ENCODE measurements around the gene MMRN2.
"Not testable (repeated sequence)": the region's sequence is repeated elsewhere in the genome, so short reads cannot be mapped to it uniquely, and the experiment has no call there.

Gene MMRN2

DNA sequence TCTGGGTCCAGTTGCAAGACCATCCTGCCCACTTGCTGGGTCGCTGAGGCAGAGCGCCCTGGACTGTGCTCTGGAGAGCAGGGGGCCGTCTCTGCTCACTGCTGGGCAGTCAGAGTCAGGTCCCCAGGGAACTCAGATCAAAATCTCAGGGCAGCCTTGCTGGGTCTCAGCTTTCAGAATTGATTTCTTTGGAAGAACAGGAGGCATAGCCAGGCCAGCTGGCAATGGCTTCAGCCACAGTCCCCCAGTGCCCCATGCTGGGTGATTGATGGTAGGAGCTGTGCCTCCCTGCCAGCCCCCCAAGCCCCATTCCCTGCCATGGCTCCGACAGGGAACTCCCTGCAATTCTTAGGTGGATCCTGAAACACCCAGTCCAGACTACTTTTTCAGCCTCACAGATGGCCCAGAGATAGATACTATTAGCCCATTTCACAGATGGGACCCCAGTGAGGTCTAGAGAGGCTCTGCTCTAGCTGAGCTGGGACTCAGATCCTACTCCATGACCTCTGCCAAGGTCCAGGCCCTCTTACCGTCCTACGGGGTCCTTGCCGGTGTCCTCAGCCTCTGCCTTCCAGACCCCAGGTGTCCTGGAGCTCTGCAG is 467 bp downstream of the MMRN2 start:
- DNase-seq (ENCODE audit: low read depth) = no peak

DNA sequence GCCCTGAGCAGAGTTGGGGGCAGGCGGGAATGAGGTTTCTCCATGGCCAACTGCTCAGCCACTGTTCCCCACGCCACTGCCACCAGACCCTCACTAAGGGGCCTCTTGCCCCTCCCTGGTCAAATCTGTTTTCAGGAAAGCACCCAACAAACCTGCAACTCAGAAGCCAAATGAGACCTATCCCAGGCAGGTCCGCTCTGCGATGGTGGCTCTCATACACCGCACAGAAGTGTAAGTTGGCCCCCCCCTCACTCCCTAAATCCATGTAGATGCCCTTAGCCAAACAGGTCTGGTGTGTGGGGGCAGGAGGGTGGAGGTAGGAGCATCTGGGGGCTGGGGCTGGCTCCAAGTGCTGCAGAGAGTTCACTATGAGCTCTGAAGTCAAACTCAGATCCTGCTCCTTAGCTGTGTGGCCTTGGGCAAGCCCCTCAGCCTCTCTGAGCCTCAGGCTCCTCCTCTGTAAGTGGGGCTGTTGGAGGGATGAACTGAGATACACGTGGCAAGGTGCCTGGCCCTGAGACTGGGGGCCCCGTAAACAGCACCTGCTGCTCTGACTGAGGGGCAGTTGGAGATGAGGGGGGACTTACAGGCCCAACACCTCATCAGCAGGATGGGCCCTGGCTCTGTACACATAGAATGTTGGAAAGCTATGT is 1.1 kb downstream of the MMRN2 start:
- DNase-seq (ENCODE audit: low read depth) = no peak

DNA sequence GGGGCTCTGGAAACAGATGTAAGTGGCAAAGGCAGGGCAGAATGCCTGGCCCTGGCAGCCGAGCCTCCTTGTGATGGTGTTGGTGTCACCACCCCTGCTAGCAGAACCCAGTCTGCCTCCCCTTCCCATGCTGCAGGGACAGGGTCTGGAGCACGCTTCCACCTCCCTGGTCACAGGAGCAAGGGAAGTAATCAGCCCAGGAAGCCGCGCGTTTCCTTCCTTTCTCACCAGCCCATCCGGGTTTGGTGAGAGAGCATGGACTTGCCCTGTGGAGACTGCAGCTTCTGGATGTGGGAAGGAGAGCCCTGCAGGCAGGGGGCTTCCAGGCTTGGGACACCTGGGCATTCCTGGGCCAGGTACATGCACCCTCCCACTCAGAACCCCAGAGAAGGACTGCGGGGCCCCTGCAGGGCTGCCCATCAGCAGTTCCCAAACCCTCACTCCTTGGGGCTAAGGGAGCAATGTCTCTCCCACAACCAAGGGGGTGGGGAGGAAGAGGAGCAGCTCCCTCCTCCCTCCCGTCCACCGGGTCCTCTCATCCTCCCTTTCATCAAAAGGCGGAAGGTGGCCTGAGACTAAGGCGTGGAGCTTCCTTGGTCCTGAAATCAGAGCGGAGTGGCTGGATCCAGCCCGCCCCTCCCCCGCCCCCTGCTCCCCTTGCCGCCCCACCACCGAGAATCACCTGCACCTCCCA is 1.8 kb downstream of the MMRN2 start:
- DNase-seq (ENCODE audit: low read depth) = no peak

DNA sequence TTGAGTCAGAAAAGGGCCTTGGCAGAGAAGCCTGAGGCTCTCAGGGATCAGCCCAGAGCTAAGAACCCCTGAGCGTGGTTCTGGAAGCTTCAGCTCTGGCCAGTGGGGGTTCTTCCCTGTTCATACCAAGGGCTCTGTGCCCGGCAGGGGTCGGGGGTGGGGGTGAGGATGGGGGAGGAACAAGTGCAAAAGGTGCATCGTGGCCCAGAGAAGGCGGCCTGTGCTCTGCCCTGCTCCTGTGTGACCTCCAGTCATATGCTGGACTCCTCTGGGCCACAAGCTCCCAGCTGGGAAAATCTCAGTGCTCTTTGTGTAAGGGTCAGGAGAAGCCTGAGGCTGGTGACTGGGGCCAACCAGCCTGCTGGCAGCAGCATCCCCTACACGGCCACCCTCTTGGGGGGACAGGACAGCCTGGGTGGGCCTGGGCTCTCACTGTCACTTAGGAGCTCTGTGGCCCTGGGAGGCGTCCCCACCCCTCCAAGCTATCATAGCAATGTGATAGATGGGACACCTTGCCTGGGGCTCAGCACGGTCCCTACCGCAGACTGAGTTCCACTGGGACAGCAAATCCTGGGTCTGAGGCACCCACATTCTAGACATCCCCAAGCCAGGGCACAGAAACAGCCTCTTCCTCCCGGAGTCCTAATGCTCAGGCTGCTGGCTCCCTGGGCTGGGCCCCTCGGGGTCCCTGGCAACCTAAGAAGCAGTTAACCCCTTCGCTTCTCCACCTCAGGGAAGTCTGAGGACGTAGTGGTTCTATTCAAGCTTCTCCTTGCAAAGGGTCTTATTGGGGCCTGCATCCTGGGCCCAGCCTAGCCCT is 2.5 kb downstream of the MMRN2 start:
- no peak for DNase-seq (ENCODE audit: low read depth)

DNA sequence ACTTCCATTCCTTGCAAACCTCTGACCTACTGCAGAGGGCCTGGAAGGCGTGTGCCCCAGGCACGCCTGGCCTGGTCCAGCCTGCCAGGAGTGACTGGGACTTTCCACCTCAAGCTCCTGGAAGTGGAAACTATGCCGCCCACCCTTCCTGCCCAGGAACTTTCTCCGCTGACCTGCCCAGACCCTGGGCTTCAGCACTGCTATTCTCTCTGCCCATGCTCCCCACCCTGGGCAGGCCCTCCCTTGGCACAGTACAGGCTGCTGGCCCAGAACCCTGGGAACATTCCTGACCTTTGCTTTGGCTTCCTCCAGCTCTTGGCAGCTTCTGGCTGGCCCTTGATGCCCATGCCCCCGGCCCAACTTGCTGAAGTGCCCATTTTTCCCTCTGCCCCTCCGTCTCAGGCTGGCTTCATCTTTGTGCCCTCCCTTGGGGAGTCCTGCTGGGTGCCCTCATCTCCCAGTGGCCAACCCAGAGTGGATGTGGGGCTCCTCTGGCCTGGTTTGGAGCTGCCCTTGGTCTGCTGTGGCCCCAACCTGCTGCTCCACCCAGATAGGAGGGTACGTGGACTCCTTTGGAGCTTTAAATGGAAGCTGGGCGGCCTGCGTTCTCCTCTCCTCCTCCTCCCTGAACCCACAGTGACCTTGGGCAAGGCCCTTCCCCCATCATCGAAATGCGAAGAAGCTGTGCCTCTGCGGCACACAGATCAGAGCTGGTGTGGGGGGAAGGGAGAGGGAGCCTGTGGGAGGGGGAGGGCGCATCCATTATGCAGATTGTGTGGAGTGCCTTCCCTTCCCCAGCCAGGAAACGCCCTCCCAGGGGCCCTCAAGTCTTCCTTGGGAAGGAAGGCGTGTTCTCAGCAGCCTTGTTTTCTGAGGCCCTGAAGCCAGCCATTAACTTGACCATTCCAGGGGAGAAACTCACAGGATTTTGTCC is 3.4 kb downstream of the MMRN2 start:
- no peak for DNase-seq (ENCODE audit: low read depth)

DNA sequence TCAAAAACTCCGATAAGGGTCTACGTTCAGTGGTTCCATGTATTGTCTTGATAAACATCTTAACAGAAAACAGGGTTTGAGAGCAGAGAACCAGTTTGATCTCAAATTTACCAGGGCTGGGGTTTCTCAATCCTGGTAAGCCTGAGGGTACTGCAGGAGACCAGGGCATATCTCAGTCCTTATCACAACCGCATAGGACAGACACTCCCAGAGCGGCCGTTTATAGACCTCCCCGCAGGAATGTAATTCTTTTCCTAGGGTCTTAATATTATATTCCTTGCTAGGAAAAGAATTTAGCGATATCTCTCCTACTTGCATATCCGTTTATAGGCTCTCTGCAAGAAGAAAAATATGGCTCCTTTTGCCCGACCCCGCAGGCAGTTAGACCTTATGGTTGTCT is 4.7 kb downstream of the MMRN2 start:
- not testable (repeated sequence) for DNase-seq (ENCODE audit: low read depth)

DNA sequence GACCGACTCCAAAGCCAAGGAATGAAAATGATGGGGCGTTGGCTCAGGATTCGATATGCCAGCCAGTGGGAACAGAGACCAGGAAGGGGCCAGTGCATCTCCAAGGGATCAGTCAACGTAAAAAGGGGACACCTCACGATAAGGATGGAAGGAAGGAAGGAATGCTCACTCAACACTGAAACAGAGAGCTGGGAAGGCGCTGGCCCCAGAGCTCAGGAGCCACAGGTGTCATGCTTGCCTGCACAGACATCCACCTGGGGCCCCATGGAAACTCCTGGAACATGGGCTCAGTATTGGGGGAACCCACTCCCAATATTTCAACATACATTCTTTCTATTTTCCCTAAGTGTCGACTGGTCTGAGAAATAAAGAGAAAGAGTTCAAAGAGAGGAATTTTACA is 5.3 kb downstream of the MMRN2 start:
- no peak for DNase-seq (ENCODE audit: low read depth)

DNA sequence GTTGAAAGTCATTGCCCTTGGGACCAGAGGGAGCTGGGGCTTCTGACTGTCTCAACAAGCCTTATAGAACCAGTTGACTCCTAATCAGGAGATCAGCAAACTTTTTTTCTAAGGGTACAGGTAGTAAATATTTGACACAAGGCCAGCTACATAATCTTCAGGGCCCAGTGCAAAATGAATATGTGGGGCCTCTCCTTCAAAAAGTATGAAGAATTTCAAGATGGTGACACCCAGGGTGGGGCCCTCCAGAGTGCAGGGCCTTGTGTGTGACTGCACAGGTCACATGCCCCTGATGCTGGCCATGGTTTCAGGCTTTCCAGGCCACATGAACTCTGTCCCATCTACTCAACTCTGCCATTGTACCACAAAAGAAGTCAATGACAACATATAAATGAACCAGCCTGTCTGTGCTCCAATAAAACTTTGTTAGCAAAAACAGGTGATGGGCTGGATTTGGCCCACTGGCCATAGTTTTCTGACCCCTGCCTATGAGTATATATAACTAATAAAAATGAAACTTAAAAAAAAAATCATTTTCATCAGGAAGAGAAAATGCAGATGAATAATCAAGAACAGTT is 6.1 kb downstream of the MMRN2 start:
- DNase-seq (ENCODE audit: low read depth) = no peak

DNA sequence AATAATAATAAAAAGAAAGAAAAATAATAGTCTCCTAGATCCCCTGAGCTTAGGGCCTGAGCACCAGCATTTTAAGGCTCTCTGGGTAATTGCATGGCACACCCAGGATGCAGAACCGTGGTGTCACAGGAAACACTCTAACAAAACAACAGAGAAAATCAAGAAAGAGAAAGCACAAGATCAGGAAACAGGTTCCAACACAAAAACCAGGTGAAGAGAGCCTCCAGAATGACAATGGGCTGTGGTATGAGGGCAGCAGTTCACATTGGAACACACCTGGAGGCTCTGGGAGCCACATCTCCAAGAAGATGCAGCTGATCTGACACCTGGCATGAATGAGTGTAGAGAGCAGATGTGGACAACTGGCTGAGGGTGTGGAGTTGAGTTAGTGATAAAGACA is 7.1 kb downstream of the MMRN2 start:
- DNase-seq (ENCODE audit: low read depth) = no peak

DNA sequence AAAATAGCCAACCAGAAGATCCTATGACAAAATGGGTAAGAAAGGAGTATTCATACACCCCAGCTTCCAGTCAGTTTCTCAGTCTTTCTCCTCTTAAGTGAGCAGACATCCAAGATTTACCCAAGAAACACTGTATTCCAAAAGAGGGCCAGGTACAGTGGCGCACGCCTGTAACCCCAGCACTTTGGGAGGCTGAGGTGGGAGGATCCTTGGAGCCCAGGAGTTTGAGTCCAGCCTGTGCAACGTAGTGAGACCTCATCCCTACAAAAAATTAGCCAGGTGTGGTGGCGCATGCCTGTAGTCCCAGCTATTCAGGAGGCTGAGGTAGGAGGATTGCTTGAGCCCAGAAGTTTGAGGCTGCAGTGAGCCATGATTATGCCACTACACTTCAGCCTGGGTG is 9.6 kb downstream of the MMRN2 start:
- DNase-seq (ENCODE audit: low read depth) = not testable (repeated sequence)

DNA sequence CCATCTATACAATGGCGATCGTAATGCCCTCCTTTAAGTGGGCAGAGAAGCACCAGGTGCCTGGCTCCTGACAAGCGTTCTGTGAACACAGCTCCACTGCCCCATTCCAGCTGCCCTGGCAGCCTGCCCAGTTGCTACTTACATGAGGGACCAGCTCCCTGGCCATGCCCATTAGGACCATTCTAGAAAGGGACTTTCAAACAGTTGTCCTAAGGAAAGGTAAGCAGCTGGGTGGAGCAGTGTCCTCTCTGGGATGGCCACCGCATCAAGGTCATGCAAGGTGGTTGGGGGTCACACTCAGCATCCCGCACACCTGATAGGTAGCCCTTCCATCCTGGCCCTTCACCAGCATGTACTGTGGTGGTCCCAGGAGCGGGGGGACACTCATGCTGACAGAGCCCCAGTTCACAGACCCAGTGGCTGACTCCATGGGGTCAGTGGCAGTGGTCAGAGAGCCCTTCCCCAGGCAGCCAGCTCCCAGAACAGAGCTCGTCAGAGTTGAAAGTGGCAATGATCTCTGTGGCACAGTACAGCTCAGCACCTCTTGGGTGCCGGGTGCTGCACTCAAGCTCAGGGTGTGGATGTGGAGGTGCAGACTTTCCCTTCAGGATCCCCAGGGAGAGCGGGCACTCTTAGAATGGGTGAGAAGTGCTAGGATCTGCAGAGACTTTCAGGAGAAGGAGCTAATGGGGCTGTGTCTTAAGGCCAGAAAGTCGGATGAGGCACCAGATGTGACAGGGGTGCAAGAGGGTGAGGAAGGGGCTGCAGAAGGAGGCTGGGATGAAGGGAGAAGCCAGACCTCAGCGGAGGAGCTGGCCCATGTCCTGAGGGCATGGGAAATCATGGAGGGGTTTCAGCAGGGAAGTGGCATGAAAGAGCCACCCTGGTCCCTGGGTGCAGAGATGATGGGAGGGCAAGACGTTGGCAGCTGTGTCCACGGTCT is 10.9 kb downstream of the MMRN2 start:
- DNase-seq (ENCODE audit: low read depth) = no peak

DNA sequence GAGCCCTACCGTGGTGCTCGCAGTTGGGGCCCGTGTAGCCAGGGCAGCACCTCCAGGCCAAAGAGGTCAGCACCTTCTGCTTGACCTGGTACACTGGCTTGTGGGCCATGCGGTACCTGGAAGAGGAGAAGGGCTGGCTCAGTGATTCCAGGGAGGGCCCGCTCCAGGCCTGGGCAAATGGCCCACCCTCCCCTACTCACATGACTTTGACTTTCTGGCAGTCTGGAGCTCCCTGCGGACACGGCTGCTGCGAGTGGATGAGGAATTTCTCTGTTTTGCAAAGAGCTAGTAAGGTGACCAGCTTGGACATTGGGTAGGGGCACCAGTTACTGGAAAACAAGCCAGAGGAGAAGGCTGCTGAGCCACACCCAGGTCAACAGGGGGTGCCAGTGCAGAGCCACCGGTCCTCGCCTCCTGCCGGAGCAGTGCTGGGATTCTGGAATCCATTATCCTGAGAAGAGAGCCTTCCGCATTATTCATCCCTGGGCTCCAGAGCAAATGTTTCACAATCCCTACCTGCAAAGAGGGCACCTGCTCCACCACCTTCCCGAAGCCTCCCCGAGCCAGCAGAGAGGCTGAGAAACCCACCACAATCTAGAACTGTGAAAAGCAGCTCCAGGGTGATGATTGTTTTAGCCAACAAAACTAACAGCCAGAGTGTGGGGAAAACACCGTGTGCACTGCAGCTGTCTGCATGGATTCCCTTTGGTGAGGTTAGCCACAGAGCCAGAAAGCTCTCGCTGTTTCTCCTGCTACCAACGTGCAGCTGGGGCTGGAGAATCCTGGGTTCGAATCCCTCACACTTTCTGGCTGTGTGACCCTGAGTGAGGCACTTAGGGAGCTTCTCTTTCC is 11.8 kb downstream of the MMRN2 start:
- DNase-seq (ENCODE audit: low read depth) = no peak

DNA sequence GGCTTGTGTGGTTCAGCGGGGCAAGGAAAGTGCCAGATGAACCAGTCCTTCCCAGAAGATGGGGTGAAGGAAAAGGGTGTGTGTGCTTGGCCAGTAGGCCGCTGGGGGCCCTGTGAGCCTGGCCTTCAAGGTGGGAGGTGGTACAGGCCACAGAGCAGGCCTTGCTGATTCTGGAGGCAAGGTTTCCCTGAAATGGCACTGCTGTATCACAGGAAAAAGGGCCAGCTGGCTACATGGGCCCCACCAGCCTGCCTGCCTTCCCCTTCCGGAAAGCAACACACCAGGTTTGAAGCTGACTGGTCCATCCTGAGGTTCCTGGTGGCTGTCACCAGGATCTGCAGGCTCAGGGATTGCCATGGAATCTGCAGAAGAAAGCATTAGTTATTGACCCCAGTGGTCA is 12.5 kb downstream of the MMRN2 start:
- DNase-seq (ENCODE audit: low read depth) = no peak

DNA sequence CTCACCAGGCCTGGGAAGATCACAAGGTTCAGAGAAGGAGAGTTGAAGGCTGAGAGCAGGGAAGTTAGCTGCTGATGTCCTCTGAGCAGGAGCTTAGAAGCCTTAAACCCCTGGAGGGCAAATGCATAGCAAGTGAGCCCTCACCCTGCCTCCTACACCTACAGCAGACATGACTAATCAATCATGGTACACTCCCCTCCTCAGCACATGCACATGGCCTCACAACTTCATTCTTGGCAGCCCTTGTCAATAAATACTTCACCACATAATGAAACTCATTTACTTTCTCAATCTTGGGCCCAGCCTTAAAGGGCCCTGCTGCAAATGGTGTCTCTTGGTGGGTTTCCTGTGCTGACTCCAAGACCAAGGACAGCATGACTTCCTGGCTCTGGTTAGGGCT is 12.9 kb downstream of the MMRN2 start:
- DNase-seq (ENCODE audit: low read depth) = no peak

DNA sequence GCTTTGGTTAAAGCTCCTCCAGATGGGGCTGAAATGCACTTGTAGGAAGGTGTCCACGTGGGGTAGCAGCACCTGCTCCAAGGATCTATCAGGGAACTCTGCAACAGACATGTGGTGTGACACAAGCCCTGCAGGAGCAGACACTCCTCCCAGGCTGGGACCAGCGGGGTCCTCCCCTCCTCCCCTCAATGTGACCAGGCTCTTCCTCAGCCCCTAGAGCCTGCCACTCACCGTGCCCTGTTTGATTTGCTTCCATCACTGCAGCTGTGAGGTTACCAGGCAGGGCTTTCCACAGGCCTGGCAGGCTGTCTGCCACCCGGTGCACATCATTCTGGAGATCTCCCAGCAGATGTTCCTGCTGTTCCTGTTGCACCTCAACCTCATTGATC is 13.4 kb downstream of the MMRN2 start:
- no peak for DNase-seq (ENCODE audit: low read depth)

DNA sequence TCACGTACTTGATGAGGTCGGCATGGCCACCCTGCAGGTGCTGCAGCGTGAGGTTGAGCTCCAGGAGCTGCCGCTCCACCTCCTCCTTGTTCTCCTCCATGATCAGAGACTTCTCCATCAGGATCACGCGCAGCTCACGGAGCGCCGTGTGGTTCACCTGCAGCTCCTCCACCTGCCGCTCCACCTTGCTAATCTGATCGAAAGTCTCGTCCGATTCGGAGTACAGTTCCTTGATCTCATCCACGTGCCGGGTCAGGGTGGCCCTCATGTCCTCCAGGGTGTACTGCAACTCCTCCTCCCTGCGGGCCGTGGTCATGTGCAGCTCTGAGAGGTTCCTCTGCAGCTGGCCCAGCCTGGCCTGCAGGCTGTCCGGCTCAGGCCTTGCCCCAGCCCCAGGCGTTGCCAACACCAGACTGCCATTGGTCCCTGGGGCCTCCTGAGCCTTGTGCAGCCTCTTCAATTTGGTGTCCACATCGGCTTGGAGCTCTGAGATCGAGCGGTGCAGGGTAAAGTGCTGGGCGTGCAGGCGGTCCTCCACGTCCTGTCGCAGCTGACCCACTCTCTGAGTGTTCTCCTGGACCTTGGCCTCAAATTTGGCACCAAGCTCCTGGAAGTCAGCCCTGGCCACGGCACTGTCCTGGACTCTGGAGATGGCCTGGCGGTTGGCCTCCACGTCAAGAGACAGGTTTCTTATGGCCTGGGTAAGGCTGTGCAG is 13.9 kb downstream of the MMRN2 start:
- no peak for DNase-seq (ENCODE audit: low read depth)

DNA sequence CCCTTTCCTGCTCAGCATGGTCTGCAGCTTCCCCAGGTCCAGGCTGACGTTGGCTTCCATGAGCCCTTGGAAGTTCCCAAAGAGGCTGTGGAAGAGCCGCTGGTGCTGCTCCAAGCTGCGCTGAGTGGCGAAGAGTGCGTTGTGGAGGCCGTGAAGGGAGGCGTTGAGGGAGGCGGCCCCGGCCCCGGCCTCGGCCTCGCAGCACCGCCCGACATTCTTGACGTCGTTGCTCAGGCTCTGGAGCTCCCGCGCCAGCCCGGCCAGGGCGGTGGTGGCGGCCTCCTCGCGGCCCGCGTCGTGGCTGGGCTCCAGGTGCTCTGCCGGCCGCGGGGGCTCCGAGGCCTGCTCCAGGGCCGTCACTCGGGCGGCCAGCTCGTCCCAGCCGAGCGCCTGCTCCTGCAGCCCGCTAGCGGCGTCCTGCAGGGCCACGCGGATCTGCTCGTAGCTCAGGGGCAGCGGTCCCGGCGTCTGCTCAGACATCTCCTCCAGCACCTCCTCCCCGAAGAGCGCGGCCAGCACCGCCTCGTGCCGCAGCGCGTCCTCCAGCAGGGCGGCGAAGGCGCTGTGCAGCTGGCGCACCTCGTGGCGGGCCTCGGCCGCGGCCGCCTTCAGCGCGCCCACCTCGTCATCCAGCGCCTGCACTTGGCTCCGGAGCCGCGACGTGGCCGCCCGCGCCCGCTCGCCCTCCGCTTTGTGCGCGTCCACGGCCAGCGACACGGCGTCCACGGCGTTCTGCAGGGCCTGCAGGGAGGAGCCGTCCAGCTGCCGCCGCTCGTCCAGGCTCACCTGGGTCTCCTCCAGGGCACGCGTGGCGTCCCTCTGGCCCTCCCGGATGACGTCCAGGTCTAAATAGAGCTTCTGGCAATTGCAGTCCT is 14.7 kb downstream of the MMRN2 start:
- DNase-seq (ENCODE audit: low read depth) = no peak
